ENCODE measurements around the gene LSM3.

LSM3 gene

DNA sequence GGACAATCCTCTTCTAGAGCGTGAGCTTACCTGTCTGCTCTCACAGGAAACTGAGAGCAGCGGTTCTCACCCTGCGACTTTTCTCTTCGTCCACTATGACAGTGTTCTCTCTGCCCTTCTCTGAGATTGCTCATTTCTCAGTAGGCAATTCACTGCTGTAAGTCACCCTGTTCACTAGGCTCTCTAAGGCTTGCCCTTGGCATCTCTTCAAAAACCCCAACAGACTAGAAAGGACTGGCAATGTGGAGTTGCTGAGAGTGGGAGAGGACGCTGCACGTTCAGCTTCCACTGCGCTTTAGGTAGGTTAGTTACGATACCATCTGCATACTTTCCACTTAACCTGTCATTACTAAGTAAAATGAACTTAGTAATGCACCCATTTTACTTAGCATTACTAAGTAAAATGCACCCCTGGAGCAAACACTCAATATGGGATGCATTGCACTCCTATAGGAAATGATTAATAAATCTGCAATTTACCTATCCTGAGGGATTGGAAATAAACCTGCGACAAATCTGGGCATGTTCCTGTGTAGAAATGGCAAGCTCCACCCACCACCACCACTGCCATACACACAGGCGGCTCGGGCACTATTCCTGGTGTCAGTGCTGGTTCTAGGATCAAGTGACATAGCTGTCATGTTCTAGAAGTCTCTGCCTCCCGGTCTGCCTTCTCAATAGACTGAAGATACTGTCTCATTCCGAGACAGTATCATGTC lies 21.6 kb upstream of the LSM3 start:
- H3K4me3 ChIP-seq (ENCODE audit: low read depth, low read length): no peak overlapping the region
- TF ChIP-seq, protein P1, sequence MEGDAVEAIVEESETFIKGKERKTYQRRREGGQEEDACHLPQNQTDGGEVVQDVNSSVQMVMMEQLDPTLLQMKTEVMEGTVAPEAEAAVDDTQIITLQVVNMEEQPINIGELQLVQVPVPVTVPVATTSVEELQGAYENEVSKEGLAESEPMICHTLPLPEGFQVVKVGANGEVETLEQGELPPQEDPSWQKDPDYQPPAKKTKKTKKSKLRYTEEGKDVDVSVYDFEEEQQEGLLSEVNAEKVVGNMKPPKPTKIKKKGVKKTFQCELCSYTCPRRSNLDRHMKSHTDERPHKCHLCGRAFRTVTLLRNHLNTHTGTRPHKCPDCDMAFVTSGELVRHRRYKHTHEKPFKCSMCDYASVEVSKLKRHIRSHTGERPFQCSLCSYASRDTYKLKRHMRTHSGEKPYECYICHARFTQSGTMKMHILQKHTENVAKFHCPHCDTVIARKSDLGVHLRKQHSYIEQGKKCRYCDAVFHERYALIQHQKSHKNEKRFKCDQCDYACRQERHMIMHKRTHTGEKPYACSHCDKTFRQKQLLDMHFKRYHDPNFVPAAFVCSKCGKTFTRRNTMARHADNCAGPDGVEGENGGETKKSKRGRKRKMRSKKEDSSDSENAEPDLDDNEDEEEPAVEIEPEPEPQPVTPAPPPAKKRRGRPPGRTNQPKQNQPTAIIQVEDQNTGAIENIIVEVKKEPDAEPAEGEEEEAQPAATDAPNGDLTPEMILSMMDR (IDR thresholded peaks at IDR 0.05; ENCODE audit: low read depth, low read length, missing control alignments): no peak
- peaks cover 65% of the 10 kb centered on the region for H3K36me3 ChIP-seq (replicated peaks)
- no peak overlapping the region for H3K27ac ChIP-seq
- no peak for DNase-seq
- H3K27me3 ChIP-seq (replicated peaks): no peaks in the 10 kb centered on the region
- in situ Hi-C loops (cut with HindIII; ENCODE audit: low pct_ligation_motif_present, low sequenced_read_pairs): no loop called here

DNA sequence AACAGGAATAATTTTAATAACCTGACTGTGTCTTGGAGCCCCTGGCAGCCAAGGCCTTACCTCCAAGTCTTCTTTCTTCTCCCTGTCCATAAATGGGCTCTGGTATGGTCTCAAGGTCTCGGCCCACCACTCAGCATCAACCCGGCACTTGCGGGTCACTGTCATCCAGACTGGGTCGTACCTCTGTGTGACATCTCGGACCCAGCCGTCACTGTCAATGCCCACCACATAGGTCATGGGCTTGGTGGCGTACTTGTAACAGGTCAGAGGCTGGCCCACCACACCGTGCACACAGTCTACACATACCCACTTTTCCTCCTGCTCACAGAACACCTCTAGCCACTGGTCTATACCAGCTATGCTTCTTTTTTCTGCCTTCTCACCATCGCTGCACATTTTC lies 20.7 kb upstream of the LSM3 start:
- no peaks in the 10 kb centered on the region for H3K27me3 ChIP-seq (replicated peaks)
- in situ Hi-C loops (cut with HindIII; ENCODE audit: low pct_ligation_motif_present, low sequenced_read_pairs): no loop called here
- TF ChIP-seq, protein P1 (IDR thresholded peaks at IDR 0.05; ENCODE audit: low read depth, low read length, missing control alignments): no peak
- H3K36me3 ChIP-seq (replicated peaks): peaks cover 73% of the 10 kb centered on the region
- no peak overlapping the region for H3K4me3 ChIP-seq (ENCODE audit: low read depth, low read length)
- DNase-seq: no peak
- no peak overlapping the region for H3K27ac ChIP-seq

DNA sequence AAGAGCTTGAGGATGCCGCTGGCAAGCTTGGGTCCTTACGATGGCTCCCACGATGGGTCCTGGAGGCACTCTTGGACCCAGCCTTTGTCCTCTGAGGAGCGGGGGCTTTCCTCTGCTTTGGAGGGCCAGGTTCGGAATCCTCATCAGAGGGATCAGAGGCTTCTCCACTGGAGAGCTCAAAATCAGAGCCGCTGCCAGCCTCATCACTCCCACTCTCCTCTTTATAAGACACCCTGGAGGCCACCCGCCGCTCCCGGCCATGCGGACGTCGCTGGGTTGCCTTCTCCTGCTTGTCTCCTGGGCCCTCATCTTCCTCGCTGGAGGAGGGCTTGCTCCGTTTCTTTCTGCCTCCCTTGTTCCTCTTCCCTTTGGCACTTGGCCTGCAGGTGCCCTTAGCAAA lies 20.2 kb upstream of the LSM3 start:
- Histone ChIP-seq H3K4me3 (ENCODE audit: low read depth, low read length) (no peak overlapping the region), H3K36me3 (replicated peaks) (peaks cover 73% of the 10 kb centered on the region)
- no peak for DNase-seq

DNA sequence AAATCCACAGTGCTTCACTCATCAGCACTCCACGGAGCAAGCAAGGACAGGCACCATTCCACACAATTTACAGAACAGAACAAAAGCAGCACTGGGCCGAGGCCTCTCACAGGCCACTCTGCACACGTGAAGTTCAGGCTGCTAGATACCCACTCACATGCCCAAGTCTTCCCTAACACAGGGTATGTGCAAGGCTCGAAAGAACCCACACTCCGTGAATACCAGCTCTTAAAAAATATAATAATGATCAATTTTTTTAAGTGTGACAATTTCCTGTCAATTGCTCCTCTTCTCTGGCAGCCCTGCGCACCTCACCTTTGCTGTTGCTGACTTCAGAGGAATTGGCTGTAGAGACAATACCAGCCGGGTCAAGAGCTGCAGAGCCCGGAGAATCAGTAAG lies 19.2 kb upstream of the LSM3 start:
- peaks cover 71% of the 10 kb centered on the region for H3K36me3 ChIP-seq (replicated peaks)
- TF ChIP-seq, protein P1 (IDR thresholded peaks at IDR 0.05; ENCODE audit: low read depth, low read length, missing control alignments): no peak
- H3K27ac ChIP-seq: no peak overlapping the region
- in situ Hi-C loops (cut with HindIII; ENCODE audit: low pct_ligation_motif_present, low sequenced_read_pairs): no loop called here
- no peaks in the 10 kb centered on the region for H3K27me3 ChIP-seq (replicated peaks)
- H3K4me3 ChIP-seq (ENCODE audit: low read depth, low read length): no peak overlapping the region
- DNase-seq: no peak

More for the DNA sequence above, 20.2 kb upstream of the LSM3 start:
- Histone ChIP-seq H3K27ac (no peak overlapping the region), H3K27me3 (replicated peaks) (no peaks in the 10 kb centered on the region)
- TF ChIP-seq, protein P1 (IDR thresholded peaks at IDR 0.05; ENCODE audit: low read depth, low read length, missing control alignments): no peak
- in situ Hi-C loops (cut with HindIII; ENCODE audit: low pct_ligation_motif_present, low sequenced_read_pairs): no loop called here

DNA sequence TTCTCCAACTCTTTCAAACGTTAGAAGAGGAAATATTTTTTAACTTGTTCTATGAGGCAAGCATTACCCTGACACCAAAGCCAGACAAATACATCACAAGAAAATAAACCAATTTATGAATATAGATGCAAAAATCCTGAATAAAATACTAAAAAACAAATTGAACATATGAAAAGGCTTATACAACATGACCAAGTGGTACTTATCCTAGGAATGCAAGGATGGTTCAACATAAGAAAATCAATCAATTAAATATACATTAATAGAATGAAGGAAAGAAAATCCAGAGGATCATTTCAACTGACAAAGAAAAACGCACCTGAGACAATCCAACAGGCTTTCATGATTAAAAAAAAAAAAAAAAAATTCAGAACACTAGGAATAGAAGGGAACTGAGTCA lies 17.3 kb upstream of the LSM3 start:
- in situ Hi-C loops (cut with HindIII; ENCODE audit: low pct_ligation_motif_present, low sequenced_read_pairs): no loop called here
- H3K36me3 ChIP-seq (replicated peaks): peaks cover 80% of the 10 kb centered on the region

More for the DNA sequence above, 17.3 kb upstream of the LSM3 start:
- no peak for DNase-seq
- Histone ChIP-seq H3K4me3 (ENCODE audit: low read depth, low read length) (no peak overlapping the region), H3K27ac (no peak overlapping the region), H3K27me3 (replicated peaks) (no peaks in the 10 kb centered on the region)
- TF ChIP-seq, protein P1 (IDR thresholded peaks at IDR 0.05; ENCODE audit: low read depth, low read length, missing control alignments): no peak
